KBM-7 (cell line): Measurements from ENCODE around the gene SORCS2.

Source experiments
- DNase-seq: peaks from one replicate; pipeline ENCODE4 v3.0.0-alpha.2; 2015
- in situ Hi-C: fragments of 300-500 bp; cut with MboI; formaldehyde crosslinking; loops from 2 replicates; pipeline ENCODE4 v1.14.3; 2020; ENCODE audit warnings: low sequenced_read_pairs, low pct_unique_long_range_greater_than_20kb, mixed read lengths

Gene SORCS2

DNA sequence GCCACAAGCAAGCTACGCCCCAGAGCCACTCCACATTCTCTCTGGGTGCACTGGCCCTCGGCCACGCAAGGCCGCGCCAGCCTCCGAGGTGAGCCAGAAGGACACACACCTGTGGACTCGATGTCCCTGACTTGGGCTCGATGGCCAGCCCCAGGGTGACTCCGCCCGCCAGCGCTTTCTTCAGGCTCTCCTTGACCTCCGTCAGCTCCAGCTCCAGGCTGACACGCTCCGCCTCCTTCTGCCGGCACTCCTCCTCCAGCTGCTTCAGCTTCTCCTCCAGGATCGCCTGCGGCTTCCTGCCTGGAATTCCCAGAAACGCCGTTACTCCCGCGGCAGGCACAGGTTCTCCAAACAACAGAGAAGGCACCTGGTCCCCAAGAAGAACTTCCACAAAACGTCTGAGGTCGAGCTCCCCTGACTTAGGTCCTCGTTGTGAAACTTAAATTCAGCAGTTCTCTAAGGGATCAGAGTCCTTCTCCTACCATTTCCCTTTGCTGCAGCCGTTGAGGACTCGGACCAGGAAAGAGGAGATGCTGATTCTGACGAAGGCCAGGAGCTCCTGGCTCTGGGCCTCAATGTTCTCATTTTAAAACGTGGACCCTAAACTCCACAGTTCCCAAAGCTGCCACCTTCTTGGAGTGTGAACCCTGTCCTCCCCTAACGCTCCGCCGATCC, 580.5 kb downstream of the SORCS2 start:
- in situ Hi-C loops: no loop called here
- DNase-seq: no peak

DNA sequence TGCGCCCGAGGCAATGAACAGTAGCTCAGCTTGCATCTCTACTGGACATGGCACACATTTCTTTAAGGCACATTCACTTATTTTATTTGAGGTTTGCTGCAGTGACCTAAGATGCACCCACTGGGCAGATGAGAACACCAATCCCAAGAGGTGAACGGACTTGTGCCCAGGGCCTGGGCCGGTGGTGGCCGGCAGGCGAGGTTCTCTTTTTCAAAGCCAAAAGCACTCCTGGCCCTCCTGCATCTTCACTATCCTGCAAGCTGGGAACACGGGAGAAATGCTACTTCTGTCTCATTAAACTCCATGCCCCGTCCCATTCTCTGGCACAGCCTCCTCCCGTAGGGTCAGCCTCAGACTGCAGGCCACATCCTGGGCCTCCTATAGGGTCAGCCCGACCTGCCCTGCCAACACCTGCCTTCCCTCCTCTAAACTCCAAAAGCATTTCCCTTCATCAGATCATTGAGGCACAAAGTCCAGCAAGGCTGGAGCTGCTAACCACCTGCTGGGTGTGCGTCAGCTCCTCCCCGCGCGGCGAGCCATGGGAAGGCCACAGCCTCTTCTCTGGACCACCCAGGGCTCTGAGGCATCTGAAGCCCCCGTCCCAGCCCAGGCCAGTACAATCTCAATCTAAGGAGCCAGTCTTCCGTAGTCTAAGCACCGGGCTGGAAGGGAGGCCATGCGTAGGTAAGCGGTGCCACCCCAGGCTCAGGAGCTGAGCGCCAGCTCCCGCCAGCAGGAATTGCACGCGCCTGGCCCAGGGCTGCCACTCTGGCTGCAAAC, 581.3 kb downstream of the SORCS2 start:
- no peak for DNase-seq
- in situ Hi-C loops: no loop called here

DNA sequence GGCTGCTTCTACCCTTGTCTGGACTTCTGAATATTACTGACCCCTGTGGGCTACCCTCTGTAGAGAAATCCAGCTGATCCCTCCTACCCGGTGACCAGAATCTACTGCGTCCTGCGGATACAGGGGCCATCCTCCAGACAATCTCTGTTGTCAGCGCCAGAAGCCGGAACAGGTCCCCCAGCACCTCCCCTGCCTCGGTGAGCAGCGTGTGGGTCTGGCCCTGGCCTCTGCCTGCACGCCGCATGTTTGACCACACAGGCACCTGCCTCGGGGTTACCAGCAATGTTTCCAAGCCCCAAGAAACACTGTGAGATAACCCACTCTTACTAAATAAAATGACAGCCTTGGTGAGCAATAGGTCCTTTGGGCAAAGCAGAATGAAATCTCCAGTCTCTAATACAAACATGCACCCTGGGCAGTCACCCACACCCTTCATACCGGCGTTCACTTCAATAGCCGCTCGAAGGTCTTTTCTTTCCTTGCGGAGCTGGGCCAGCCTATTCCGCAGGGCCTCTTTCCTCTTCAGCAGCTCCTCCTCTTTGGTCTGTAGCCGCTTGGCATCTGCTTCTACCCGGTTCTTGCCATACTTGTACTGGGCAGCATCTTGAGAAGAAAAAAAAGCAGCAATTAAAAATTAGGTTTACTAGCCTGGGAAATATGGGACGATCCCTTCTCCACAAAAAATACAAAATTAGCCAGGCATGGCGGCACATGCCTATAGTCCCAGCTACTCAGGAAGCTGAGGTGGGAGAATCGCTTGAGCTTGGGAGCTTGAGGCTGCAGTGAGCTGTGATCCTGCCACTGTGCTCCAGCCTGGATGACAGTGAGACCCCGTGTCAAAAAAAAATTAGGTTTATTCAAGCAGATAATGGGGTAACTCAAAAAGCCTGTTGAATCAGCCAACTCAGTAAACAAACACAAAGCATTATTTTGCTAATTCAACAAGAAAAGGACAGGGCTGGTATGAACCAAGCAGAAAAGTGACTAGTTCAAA, 582.3 kb downstream of the SORCS2 start:
- in situ Hi-C loops: no loop called here
- no peak for DNase-seq

DNA sequence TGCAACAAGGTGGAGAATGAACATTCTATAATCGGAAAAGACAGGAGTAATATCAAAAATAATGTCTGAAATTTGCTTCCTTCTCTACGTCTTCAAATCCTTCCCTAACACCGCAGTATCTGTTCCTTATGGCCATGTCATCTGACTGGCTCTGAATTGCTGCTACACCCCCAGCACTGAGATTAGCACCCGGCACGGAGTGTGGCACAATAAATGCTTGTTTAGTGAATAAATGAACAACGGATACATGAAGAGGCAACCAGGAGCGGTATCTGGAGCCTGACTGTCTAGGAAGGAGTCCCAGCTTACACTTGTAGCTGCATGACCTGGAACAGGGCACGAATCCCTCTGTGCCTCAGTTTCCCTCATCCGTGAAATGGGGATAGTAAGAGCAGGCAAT, 583.1 kb downstream of the SORCS2 start:
- in situ Hi-C loops: no loop called here
- no peak for DNase-seq

DNA sequence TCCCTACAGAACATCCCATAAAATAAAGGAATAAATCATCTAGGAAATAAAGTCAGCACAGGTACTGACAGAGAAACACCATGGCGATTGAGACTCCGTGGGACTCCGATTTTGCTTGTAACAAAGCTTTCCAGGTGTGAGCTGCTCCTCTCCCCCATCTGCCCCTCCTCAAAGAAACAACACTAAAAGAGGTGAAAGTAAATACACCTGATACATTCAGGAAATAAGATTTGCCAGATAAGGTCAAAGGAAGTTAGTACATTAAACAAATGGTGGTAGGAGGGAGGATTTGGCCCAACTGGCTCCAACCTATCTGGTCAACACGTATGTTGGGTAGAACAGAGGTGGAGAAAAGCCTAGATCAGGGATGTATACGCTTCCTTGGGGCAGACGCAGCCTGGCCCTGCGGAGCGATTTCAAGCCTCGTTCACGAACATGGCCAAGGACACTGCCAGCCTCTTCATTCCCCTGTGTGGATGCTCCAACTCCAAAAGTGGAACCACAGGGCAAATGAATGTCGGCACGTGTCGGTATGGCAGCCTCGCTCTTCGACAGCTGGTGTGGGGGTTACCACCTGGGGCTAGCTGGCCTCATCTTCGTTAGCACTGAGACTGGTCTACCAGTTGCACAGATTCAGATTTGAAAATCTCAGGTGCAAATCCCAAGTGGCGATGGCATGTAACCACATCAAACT, 584.8 kb downstream of the SORCS2 start:
- in situ Hi-C loops: no loop called here

DNA sequence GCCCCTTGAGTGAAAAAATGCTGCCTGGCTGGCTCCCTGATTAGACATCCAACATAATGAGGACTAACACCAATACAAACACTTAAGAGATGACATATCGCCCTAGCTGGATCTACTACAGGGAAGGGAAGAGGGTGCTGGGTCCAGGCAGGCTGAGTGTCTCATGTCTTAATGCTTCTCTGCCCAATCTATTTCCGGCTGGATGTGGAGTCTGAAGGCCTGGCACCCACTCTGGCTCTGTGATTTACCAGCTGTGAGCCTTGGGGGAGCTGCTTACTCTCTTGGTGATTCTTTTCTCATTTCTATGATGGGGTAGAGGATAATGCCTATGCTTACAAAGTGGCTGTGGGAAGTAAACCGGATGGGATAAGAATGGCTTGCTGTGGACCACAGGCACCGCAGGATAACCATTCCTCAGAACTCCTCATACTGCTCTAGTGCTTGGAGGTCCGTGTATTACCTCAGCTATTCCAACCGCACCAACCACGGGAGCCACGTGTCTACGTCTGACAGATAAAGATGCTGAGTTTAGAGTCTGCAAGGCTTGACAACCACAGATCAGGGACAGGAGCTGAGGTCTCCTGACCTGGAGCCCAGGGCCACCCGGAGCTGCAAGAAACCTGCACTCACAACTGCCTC, 585.7 kb downstream of the SORCS2 start:
- DNase-seq: no peak
- in situ Hi-C loops: no loop called here

More for the DNA sequence above, 584.8 kb downstream of the SORCS2 start:
- no peak for DNase-seq

DNA sequence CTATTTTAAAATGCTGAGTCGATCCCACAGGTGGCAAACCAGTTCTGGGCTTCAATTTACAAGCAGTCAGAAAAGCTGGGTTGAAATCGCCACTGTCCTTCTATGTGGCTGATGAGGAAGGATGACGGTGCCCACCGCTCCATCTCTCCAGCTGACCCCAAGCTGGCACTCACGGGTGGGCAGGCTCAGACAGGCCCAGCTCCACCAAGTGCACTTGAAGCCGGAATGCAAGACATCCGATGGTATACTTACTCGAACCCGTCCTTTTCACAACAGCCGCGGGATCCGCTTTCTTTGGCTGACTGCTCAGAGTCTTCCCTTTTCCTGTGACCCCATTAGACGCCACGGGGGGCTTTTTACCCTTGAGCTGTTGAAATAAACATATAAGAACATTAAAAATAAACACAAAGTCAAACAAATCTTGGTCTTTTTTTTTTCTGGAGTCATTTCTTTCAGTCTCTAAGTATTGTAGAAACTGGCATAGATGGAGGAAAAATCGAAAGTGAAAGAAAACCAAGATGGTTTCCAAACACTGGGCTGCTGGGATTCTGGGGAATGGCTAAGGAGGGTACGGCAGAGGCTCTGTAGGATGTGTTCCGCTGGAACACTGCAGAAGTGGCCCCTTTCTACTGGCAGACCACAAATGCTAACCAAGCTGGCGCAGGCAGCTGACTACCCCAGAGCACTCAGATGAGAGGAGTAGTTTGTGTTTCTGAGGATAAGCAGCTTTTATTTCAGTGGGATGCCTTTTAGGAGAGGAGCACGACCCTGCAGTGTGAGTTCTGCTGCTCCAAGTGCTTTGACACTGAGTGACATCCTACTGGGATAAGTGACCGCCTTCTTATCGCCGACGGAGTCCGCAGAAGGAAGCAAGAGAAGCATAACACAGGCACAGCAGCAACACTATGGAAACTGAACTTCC, 586.4 kb downstream of the SORCS2 start:
- DNase-seq: no peak
- in situ Hi-C loops: no loop called here

DNA sequence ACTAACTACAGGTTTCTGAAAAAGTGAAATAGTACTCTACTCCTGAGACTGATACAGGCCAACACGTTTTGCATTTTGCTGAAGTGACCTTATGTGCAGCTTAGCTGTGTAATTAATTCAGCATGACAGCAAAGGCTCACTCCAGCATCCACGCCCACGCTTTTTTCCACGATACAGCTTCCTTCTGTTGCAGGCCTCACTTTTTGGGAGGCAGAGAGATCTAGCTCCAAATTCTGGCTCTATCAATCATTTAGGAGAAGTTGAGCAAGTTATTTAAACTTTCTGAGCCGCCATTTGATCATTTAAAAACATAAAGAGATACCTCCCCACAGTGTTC, 587.1 kb downstream of the SORCS2 start:
- DNase-seq: no peak
- in situ Hi-C loops: no loop called here

DNA sequence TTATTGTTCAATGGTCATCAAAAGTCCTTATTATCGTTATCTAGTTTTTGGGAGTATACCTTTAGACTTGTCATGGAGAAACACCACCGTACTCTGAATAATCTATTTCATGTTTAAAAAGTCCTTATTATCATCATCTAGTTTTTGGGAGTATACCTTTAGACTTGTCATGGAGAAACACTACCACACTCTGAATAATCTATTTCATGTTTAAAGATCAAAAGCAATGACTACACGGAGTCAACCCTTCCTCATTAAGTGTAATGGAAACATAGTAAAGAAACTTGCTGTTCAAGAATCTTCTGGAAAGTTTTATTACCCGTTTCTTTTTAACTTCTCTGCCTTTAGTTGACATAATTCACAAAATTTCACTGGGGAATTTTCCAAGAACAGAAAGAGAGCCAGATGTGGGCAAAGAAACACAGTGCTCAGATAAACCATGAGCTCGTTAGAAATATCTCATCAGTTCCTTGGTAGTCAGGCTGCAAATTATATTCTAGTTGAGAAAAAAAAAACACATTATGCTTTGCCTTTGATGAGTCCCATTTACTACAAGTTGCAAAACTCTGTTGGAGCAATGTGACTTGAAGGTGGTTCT, 588.5 kb downstream of the SORCS2 start:
- in situ Hi-C loops: no loop called here
- DNase-seq: no peak

DNA sequence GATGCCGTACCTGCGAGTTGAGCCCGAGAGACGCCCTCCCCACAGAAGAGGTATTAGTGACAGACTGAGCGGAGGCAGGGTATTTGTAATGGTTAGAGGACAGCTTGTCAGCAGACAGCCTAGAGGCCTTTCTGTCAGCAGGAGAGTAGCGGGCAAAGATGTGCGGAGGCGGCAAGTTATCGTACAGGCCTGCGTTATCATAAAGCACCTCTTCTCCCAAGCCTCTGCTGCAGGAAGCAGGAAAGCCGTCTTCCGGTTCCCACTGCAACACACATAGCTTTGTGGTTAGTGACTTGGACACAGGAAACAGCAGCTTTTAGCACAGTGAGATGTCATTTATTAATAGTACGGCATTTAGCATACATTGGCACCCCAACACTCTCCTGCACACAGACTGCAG, 589.0 kb downstream of the SORCS2 start:
- DNase-seq: peak; percentile 60
- in situ Hi-C loops: no loop called here

DNA sequence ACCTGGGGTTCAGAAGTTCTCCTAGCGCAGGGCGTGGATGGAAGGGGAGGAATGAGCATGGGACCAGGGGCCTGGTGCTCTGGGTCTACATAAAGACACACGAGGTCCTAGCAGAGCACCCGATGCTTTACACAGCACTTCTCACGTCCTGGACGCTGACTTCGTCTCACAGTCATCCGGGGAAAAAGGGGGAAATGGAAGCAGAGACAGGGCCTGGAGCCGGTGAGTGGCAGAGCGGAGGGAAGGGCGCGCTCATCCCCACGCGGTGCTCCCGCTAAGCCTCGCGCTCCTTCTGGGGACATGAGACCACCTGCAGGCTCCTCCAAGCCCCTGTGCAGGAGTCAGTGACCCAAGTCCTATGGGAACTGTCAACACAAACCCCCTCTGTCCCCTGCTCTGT, 589.7 kb downstream of the SORCS2 start:
- DNase-seq: no peak
- in situ Hi-C loops: no loop called here

DNA sequence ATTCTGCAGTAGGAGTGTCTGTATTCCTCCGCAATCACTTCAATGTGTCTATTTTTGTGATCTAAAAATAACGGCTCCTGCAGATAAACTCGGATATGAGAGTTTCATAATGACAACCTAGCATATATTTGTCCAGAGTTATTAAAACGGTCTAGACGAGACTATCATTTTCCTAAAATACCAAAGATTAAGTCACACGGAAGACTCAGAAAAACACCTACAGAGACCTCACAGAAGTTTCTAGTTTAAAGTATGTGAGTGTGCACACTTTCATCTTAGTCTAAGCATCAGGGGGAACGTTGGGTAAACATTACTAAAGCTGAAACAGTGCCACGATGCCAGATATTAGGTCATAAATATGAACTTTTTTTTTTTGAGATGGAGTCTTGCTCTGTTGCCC, 590.4 kb downstream of the SORCS2 start:
- in situ Hi-C loops: no loop called here
- no peak for DNase-seq

DNA sequence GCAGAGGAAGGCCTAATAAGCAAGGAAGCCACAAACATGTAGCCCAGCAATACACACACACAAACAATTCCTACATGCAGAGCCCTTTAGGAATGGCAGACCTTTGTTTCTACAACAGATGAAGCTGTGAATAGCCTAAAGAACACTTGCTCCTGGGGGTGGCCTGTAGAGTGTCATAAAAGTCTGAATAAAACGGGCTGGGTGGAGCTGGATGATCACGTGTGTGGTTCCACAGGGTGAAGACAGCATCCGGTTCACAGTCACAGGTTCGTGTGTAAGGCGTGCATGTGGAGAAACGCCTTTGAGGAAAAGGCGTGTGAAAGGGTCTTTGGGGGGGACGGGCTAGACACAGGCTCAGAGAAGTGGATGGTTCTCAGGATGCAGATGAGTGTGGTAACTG, 591.2 kb downstream of the SORCS2 start:
- in situ Hi-C loops: no loop called here

DNA sequence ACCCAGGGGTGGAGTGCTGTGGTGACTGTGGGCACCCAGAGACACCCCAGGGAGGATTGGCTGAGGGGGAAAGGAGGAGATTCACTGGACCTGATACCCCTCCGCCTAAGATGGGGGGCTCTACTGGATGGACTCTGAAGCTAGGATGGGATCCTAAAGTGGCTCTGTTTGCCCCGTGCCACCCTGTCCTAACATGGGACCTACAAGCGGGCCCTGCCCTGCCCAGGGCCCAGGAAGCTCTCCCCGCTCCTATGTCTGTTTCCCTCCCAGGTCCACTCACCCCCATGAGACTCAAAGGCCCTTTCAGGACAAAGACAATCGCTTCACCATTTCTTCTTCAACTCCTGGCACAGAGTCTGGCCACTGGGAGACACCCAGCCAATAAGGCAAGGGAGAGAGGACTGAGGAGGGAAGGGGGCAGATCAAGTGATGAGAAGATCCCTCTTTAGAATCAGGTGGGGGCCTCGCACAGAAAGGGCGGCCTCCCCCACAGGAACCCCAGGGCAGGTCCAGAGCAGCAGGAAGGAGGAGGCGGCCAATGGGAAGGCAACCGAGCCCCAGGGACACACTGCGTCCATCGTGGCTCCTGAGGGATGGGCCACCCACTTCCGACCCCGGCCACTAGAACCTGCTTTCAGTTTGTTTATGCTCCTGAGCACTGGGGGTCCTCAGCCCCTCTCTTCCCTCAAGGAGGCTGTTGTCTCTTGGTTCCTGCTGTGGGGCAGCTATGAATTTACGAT, 592.0 kb downstream of the SORCS2 start:
- no peak for DNase-seq
- in situ Hi-C loops: no loop called here

More for the DNA sequence above, 591.2 kb downstream of the SORCS2 start:
- no peak for DNase-seq

DNA sequence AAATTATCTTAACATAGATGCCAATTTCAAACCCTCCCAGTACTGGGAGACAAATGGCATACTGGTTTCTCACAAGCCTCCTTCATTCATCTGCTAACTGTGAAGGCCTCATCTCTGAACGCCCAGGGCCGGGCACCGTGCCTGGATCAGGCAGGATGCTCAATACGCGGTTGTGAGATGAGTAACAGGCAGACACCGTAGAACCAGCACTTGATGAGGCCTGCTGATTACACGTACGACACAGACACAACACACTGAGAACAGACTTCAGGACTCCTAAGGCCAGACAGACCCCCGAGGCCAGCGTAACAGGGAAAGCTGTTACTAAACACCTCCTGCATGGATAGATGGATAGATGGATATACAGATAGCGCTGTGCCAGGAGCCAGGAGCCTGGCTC, 592.7 kb downstream of the SORCS2 start:
- in situ Hi-C loops: no loop called here

DNA sequence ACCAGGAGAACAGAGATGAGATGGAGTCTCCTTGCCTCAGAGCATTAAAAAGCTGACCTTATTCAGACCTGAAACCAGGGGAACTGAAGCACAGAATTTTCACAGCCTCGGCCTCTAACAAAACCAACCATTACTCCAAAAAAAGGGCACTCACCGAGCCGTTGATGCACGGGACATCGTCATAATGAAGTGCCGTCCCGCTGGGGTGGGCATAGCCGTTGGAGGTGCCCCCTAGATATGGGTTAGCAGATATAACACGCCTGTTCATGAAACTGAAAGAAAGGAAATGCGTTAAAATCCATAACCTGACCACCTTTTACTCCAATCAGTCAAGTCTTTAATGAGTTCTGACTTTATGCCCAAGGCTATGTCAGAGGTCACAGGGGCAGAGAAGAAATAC, 593.7 kb downstream of the SORCS2 start:
- in situ Hi-C loops: no loop called here
- DNase-seq: no peak

More for the DNA sequence above, 592.7 kb downstream of the SORCS2 start:
- no peak for DNase-seq

DNA sequence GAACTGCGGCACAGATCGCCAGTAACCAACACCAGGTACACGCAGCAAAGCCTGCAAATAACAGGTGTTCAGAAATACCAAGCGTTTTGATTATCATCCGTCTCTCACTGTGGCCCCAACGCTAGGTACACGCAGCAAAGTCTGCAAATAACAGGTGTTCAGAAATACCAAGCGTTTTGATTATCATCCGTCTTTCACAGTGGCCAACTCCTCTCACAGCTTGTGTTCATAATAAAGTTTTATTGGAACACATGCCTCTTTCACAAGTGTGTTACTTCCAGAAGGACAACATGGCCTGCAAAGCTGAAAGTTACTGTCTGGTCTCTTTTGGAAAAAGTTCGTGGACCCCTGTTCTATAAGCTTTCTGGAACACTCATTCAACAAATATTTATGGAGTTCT, 594.2 kb downstream of the SORCS2 start:
- DNase-seq: no peak
- in situ Hi-C loops: no loop called here
